AG09309 (cell line): ENCODE measurements around the gene KLHL2.

Experiments
- DNase-seq: peaks from one replicate; pipeline ENCODE4 v3.0.0-alpha.2; 2010; ENCODE audit warnings: low read depth
- H3K4me3 ChIP-seq: 2 replicates; pipeline ENCODE4 v1.5.1; 2011; ENCODE audit warnings: mild to moderate bottlenecking, low read depth, low read length, moderate library complexity; ENCODE audit not compliant: control insufficient read depth
- TF ChIP-seq, protein P1 (sequence below): IDR thresholded peaks from 2 replicates; pipeline ENCODE4 v1.5.1; 2011; ENCODE audit warnings: mild to moderate bottlenecking, low read depth, low read length, inconsistent platforms; ENCODE audit not compliant: insufficient read depth, control insufficient read depth; ENCODE audit errors: missing control alignments

Gene KLHL2

DNA sequence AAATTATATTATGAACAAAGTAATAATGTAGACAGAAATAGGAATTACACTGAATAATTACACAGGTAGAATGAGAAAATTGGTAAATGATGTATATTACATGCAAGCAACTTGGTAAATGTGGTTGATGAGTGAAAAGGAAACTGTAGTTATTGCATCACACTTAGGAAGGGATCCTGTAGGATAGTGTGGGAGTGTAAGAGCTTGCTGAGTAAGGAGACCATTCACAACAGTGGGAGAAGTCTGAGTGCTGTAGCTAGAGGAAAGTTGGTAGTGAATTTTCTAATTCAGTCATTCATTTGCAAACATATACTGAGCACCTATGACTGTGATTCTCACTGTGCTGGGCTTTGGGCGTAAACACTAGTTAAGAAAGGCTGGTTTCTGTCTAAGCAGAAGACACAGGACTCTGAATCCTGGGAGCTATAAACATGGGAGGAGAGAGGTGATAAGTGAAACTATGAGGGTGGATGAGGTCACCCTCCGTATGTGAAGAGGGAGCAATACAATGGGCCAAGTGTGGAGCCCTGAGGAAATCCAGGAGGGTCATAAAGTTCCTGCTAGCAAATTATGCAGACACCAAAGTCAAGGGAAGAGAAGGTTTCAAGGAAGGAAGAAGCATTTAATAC lies 157.2 kb downstream of the KLHL2 start:
- TF ChIP-seq, protein P1, sequence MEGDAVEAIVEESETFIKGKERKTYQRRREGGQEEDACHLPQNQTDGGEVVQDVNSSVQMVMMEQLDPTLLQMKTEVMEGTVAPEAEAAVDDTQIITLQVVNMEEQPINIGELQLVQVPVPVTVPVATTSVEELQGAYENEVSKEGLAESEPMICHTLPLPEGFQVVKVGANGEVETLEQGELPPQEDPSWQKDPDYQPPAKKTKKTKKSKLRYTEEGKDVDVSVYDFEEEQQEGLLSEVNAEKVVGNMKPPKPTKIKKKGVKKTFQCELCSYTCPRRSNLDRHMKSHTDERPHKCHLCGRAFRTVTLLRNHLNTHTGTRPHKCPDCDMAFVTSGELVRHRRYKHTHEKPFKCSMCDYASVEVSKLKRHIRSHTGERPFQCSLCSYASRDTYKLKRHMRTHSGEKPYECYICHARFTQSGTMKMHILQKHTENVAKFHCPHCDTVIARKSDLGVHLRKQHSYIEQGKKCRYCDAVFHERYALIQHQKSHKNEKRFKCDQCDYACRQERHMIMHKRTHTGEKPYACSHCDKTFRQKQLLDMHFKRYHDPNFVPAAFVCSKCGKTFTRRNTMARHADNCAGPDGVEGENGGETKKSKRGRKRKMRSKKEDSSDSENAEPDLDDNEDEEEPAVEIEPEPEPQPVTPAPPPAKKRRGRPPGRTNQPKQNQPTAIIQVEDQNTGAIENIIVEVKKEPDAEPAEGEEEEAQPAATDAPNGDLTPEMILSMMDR, result no peak
- H3K4me3 ChIP-seq, result no peak overlapping the region
- no peak for DNase-seq

DNA sequence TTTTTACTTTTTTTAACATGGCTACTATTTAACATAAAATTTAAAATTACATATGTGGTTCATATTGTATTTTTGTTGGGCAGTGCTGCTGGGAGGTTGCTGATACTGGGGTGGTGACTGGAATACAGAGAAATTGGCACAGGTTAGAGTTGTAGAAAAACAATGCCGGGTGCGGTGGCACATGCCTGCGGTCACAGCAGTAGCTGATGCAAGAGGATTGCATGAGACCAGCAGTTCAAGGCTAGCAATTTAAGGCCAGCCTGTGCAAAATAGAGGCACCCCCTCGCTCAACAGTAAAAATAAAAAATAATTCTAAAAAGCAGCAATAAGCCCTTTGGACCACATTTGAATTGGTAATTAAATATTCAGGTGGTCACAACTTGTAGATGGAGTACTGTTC lies 159.7 kb downstream of the KLHL2 start:
- no peak for DNase-seq
- no peak overlapping the region for H3K4me3 ChIP-seq
- TF ChIP-seq, protein P1, result no peak

DNA sequence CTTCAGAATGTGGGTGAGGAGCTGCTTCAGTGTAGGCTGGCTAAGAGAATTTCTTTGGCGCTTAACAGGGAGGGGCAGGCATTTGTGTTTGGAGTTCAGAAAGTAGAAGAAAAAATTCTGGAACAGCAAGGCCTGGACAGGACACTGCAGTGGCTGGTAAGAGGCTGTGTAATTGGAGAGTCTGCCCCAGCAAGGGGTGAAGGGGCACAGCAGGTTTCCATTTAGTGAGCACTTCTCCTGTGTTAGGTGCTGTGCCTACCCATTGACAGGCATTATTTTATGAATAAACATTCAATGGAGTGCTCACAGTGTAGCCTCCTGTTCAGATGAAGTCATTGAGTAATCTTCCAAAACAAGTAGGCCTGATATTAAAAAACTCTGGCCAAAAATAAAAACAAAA lies 160.8 kb downstream of the KLHL2 start:
- no peak for DNase-seq
- no peak overlapping the region for H3K4me3 ChIP-seq
- TF ChIP-seq, protein P1, result no peak

DNA sequence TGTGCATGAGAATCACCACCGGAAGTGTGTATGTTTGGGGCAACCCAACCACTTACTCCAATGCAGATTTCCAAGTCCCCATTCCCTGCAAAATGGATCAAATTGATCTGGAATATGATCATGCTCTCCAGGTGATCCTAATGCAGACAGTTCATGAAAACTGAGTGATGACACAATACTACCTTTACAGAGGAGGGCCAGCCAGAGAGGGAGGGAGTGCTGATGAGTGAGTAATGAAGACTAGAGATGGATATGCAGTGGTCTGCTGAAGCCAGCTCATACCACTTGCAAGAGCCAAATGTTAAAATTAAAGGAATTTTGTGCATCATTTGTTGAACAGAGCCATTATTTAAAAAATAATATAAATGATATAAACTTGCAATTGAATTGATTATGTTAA lies 161.2 kb downstream of the KLHL2 start:
- TF ChIP-seq, protein P1, result no peak
- no peak for DNase-seq
- H3K4me3 ChIP-seq, result no peak overlapping the region

DNA sequence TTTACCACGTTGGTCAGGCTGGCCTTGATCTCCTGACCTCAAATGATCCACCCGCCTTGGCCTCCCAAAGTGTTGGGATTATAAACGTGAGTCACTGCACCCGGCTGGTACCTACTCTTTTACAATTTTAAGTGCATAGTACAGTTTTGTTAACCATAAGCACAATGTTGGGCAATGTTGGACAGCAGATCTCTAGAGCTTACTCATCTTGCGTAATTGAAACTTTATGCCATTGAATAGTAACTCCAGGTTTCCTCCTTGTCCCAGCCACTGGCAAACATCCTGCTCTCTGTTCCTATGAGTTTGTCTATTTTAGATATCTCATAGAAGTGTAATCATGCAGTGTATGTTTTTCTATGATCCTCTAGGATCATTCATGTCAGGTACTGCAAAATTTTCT lies 162.2 kb downstream of the KLHL2 start:
- no peak overlapping the region for H3K4me3 ChIP-seq
- TF ChIP-seq, protein P1, result no peak
- DNase-seq, result no peak

DNA sequence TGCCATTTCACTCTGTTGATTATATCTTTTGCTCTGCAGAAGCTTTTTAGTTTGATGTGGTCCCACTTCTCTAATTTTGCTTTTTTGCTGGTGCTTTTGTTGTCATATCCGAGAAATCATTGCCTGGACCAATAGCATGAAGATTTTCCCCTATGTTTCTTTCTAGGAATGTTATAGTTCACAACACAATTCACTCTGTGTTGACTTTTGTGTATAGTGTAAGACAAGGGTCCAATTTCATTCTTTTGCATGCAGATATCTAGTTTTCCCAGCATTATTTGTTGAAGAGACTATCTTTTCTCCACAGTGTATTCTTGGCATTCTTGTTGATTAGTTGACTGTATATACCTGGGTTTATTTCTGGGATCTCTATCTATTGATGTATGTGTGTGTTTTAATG lies 163.2 kb downstream of the KLHL2 start:
- no peak for DNase-seq
- TF ChIP-seq, protein P1, result no peak
- no peak overlapping the region for H3K4me3 ChIP-seq
